Medulla oblongata (tissue), 1 donor: ENCODE results near the gene PTPN7.
"Not testable (repeated sequence)": the region's sequence is repeated elsewhere in the genome, so short reads cannot be mapped to it uniquely, and the experiment has no call there.

ENCODE experiments used
- DNase-seq: peaks from one replicate; pipeline ENCODE4 v3.0.0-alpha.2; 2015; ENCODE audit errors: extremely low spot score

PTPN7 gene

DNA sequence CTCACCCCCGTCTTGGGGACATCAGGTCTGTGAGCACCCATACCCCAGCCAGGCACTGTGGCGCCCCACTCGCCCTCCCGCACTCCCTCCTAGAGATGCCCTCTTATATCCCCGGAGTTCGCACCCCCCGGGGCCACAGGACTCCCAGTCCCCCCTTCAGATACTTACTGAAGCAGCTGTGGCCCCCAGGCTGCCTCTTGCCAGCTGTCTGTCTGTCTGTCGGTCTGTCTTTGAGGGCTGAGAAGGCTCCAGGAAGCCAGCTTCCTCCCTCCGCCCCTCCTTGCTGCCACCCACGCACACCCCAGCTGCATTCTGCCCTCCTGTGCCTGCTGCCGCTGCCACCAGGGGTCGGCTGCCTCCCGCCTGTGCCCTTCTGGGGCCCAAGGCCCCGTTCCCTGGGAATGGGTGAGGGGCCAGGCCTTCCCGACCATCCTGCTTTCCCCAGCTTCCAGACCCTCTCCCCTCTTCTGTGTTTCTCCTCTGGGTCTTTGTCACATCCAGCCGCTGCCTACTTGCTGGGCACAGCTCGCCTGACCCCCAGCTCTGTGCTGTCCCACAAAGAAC is at the start of gene PTPN7:
PTPN7 (minus strand) TSS at position 226 of the 564 bp plus-strand sequence. CDS start 1,200 bp downstream, outside the sequence.
- peak; percentile 30 for DNase-seq

DNA sequence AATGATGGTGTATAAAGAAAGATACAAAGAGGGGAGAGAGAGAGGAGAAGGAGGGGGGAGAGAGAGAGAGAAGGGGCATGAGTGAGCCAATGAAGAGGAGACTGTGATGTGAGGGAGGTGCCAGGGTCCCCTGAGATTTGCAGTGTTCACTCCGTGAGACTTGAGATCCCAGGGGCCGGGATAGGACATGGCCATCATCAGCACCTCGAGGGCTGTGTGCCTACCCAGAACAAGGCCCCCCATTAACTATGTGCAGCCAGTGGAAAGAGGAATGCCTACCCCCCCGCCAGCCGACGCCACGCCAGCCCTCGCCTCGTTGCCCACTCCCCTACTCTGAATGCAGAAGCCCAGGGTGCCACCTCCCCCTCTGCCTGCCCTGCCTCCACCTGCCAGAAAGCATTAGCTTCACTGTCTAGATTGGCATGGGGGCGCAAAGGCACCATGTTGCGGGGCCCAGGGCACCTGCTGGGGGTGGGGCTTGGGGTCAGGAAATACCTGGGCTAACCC is 48.0 kb upstream of the PTPN7 start:
- DNase-seq, result no peak

DNA sequence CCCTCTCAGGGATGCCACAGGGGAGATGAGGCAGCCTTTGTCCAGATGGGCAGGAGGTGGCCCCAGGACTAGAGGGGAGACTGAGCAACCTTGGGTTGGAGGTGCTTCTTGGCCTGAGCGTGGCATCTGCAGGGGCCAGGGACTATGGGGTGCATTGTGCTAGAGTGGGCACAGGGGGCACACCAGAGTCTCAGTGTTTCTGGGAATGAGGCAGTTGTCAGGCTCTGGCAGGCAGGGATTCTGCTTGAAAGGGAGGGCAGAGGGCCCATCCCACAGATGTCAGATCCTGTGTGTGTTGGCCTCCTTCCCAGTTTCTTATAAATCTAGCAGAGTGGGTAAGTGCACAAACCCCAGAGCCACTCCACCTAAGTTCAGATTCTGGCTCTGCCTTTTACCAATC is 46.9 kb upstream of the PTPN7 start:
- peak; percentile 29 for DNase-seq

DNA sequence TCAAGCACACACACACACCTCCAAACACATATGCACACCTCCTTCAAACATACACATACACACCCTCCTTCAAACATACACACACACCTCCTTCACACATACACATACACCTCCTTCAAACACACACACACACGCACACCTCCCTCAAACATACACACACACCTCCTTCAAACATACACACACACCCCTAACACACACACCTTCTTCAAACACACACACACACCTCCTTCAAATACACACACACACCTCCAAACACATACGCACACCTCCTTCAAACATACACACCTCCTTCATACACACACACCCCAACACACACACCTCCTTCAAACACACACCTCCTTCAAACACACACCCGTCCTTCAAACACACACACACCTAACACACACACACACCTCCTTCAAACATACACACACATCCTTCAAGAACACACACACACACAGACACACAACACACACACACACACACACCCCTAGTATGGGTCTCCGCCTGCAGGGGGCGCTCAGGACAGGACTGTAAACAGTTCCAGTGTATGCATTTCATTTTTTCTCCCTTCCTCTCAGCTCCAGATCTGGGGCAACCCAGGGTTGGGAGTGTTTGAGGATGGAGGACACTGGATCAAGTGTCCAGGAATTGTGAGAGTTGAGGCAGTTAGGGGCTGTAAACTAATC is 45.3 kb upstream of the PTPN7 start:
- no peak for DNase-seq

DNA sequence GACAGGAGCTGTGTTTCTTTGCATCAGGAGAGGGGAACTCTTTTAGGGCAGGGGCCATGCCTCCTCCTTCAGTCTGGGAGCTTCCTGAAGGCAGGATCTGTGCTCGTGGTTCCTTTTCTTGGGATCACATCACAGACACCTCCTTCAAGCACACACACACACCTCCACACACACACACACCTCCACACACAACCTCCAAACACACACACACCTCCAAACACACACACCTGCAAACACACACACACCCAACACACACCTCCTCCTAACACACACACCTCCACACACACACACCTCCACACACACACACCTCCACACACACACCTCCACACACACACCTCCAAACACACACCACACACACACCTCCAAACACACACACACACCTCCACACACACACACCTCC is 43.7 kb upstream of the PTPN7 start:
- no peak for DNase-seq

DNA sequence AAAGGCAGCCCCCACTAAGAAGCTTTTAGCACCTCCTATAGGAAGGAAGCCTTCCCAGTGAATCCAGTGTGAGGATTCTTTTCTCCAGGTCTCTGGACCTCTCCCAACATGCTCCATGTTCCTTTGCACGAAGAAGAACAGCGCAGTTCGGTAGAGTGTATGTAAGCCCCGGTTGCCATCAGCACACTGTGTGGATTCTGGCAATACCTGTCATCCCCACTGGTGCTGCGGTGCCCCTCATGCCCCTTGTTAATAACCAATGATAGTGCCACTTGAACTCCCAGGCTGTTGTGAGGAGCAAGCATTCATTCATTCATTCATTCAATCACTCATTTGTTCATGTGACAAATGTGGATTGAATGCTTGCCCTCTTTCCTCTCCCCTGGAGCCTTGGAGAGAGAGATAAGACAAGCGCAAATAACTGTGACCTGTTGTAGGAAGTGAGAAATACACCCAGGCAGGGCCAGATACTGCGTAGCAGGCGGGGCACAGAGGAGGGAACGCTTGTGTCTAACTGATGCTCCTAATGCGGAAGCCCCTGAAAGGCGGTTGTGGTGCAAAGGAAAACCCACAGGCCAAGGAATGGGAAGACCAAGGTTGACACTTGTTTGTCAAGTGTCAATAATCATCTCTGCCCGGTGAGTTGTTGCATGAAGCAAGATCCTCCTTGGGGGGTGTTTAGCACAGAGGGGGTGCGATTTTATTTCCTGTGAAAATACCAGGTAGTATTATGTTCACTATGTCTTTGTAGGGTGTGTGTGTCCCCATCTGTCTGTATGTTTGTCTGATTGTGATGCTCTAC is 43.0 kb upstream of the PTPN7 start:
- no peak for DNase-seq

DNA sequence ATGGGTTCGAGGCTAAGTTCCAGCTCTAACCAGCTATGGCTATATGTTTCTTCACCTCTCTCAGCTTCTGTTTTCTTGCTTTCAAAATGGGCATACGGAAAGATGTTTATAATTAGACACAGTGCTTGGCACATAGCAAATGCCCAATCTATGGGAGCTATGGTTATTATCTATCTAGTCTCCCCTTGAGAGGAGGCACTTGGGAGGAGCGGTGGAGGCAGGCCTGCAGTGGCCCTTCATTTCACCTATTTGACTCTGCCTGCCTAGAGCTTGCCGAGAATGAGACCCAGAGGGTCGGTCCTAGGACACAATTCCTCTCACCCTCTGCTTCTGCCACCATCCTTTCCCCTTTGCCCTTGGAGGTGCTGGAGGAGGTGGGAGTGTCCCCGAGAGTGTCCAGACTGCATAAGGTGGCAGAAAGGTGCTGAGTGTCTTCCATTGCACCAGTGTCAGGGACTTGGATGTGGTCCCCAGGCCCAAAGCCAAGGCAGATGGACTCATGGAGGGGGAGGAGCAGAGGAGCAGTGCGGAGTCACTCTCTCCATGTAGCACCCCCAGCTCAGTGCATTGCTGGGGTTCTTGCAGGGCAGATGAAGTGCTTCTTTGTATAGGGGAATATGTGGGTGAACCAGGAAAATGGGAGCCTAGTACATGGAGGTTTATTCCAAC is 42.2 kb upstream of the PTPN7 start:
- DNase-seq, result no peak

DNA sequence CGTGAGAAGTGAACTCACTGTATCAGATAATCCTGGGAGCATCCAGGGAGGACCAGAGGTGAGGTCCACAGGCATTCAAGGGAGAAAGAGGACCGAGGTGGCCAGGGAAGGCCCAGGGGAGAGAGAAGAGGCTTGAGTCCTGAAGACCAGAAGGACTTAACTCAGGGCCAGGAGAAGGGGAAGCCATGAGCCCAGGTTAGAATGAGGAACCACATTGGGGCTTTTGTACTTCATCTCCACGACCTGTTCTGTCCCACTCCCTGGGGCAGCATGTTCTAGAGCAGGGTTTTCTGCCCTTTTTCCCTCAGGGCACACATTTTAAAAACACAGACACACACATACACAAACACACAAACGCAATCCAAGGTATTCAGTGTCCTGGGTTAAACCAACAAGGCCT is 41.6 kb upstream of the PTPN7 start:
- no peak for DNase-seq

DNA sequence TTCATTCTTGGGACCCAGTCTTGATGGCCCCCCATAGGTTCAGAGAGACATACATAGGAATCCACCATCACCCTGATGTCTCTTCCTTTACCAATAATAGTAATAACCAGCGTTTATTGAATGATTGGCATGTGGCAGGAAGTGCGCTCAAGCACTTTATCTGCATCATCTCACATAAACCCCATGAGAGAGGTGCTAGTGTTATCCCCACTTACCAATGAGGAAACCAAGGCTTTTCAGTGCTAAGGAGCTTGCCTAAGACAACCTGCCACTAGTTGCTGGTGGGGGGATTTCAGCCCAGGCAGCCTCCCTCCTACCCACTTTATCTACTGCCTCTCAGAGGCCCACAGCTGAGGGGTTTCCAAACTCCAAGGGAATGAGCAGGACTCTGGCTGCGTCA is 40.9 kb upstream of the PTPN7 start:
- DNase-seq, result no peak

DNA sequence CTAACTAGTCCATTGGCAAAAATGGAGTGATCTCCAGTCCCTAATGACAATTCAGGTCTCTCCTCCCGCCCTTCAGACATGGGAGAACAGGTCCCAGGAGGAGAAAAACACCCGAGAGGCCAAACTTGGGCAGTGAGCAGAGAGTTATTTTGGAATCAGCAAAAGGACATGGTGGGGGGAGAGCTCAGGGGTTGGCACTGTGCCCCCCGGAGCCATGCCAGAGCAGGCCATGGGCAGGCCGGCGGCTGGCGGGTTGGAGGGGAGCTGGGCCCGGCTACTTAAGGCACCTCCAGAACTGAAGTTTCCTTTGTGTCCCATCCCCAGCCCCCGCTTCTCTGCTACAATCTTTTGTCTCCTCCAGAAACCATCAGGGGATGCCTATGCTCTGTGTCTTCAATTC is 40.3 kb upstream of the PTPN7 start:
- DNase-seq, result peak; percentile 49

DNA sequence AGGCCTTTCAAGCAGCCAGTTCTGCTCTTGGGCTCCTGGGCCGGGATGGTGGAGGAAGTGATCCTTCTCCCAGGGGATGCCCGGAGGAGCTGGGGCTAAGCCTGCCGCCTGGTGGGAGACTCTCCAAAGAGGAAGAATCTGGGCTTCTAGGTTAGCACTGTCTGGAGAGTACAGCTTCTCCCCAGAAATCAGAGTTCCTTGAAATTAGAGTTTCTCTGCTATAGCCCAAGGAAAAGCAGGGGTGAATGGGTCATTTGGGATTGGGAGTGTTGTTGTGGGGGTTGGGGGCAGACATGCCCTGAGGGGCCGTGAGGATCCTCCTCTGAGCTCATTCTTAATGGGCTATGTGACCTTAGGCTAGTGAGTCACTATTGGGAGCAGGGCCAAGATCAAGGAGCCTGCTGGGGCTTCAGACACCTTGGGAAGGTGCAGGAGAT is 39.7 kb upstream of the PTPN7 start:
- no peak for DNase-seq

DNA sequence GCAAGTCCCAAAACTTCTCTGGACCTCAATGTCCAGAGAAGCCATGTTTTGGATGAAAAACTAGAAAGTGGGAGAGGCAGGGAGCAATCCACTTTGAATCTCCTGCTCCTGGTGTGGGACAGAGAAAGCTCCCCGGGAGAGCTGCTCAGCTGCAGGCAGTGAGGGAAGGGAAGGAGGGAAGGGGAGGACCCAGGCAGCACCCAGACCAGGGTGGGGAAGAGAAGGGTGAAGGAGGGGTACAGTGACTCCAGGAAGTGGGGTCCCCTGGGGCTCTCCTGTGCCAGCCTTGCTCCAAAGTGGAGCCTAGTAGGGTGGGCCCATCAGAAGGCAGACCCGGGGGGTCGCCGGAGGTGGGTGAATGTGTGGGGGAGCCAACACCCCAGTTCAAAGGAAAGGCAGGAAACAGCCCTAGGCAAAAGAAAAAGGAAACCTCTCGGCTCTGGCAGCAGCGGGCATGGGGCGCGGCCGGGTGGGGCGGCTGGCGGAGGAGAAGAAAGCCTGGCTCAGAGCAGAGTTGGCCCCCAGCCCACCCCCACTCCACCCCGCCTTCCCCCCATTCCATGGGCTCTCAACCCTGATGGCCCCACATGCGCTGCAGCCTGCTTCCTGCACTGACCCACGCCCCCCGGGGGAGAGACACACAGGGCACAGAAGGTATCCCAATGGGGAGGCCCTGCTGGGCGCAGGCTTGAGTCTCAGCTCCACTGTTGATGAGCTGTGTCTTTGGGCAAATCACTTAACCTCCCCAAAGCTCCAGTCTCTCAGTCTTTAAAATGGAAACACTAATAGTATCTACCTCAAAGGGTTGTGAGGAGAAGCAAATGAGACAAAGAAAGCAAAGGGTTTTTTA is 38.9 kb upstream of the PTPN7 start:
- no peak for DNase-seq

DNA sequence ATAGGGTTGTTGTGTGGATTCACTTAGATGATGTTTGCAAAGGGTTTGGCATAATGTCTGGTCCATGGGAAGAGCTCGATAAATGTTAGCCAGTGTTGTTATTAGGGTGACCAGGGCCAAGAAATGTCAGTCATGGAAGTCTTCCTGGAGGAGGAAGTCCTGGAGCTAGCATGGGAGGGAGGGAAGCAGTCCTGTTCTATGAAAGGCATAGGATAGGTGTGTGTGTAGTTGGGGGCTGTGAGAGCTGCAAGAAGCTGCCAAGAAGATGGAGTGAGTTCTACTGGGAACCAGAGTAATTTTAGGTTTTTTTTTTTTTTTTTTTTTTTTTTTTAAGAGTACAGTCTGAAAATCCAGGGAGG is 37.9 kb upstream of the PTPN7 start:
- DNase-seq, result no peak

DNA sequence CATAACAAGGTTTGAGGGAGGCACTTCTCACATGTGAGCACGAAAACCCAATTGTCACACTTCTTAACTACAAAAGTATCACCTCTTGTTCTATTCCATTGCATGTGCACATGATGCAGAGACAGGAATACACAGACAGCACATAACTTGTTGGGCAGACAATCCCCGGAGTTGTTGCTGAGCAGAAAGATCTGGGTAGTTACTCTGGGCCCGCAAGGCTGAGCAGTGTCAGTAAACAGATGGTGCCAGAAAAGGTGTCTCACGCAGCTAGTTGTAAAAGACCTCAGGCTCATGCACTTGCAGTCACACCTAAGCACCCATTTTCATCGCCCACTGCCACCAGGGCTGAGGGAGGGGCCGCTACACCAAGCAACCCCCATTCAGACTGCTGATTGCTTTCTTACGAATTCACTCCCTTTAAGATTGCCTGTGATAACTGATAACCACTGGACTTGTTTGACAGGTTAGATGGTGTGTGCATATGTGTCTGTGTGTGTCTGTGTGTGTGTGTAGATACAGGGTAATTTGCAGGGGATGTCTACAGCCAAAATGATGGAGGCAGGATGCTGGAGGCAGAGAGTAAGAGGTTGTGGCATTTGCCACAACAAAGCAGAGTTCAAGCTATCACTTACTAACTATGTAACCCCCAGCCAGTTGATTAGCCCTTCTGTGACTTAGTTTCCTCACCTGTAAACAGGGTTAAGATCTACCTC is 37.4 kb upstream of the PTPN7 start:
- DNase-seq, result no peak

DNA sequence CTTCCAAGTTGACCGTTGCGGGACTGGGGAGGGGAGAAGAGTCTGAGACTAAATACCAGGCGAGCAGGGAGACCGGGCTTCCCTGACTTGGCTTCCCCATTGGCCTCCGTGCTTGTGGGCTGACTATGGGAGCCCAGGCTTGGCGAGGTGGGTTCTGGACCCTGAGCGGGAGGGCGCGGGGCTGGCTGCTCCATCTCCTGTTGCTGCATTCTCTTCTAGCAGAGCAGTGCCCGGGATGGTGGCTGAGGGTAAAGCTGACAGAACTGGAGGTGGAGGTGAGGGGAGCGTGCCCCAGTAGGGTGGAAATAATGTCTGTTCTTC is 33.9 kb upstream of the PTPN7 start:
- DNase-seq, result no peak

DNA sequence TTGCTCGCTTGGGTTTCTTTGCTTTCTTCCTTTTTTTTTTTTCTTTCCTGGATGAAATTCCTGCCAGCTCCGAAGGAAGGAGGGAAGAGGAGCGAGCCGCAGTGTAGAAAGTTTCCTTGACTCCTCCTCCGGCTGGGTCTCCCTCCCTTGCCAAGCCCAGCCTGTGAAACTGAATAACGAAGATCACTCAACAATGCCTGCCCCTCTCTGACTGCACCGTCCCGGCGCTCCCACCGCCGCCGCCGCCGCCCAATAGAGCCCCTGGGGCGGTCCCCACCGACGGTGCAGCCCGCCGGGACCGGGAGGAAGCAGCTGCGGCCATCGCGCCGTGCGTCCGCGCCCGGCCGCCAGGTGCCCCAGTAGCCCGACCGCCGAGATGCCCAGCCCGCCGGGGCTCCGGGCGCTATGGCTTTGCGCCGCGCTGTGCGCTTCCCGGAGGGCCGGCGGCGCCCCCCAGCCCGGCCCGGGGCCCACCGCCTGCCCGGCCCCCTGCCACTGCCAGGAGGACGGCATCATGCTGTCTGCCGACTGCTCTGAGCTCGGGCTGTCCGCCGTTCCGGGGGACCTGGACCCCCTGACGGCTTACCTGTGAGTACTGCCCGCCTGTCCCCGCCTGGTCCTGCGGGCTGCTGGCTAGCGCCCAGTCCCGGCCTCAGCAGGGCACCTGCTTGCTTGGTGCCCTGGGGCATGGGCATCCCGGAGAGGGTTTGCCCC is 33.4 kb upstream of the PTPN7 start, which contains the start of gene LGR6:
LGR6 (plus strand) TSS at position 186 of the 714 bp plus-strand sequence; CDS start at position 377, 191 bp downstream.
- no peak for DNase-seq

DNA sequence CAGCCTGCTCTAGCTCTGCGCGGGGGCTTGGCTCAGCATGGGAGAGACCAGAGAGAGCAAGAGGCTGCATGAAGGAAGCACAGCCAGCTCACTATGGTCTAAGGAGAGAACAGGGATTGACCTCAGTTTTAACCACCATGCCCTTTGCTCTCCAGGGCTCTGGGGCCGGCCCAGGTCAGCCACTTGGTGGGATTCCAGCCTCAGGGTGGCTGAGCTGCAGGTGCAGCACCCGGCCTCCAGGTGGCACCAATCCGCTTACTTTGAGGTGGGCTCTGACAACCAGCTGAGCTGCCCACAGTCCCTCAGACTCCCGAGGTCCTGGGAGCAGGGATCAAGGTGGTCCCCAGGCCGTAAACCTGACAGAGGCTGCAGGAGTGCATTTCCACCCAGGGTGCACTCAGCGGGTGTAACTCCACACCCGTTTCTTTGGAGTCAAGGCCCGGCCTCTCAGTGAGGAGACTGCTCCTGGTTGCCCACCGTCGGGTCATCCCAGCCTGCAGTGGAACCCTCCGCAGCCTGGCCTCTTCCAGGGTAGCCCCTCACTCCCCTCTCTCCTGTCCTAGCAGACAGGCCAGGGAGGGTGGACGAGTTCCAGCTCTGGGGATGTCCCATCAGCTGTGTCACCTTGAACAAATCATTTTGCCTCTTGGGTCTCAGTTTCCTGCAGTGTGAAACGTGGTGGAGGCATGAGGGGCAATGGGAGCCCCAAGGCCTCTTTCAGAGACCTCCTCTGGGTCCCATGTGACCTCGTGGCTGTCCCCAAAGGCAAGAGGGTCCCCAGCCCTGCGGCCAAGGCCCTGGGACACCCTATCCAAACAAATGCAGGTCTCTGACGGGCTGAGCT is 32.6 kb upstream of the PTPN7 start:
- DNase-seq, result peak; percentile 44

DNA sequence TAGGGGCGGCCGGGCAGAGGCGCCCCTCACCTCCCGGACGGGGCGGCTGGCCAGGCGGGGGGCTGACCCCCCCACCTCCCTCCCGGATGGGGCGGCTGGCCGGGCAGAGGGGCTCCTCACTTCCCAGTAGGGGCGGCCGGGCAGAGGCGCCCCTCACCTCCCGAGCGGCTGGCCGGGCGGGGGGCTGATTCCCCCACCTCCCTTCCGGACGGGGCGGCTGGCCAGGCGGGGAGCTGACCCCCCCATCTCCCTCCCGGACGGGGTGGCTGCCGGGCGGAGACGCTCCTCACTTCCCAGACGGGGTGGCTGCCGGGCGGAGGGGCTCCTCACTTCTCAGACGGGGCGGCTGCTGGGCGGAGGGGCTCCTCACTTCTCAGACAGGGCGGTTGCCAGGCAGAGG is 31.0 kb upstream of the PTPN7 start:
- DNase-seq, result not testable (repeated sequence)
